ENCODE data around the gene HTRA1.

The HTRA1 gene

GRCh38 chr10:122505885-122506645 is 44.7 kb downstream of the HTRA1 start:
- DNase-seq (ENCODE audit: low read depth in 1 of 2, low spot score in 1 of 2) = no peak
- in situ Hi-C loops (cut with HindIII; ENCODE audit: low pct_unique_long_range_greater_than_20kb, low sequenced_read_pairs) = no loop called here
- TF ChIP-seq JUND (IDR thresholded peaks at IDR 0.05; ENCODE audit: low read depth) = no peak

DNA sequence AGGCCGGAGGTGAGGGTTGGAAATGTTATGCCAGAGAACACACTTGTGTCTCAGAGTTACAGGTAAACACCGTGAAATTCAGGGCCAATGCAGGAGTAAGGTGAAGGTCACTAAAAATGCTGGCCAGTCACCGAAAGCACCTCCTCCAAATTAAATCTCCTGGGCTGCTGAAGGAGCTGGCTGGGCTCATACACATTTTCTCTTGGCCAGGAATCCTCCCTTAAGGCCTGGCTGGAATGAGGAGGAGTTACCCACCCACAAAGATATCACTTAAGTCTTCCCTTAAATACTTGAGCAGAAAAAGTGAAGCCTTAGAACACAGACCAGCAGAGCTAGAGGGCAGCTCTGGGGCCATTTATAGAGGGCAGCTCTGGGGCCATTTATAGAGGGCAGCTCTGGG is 46.3 kb downstream of the HTRA1 start:
- in situ Hi-C loops (cut with HindIII; ENCODE audit: low pct_unique_long_range_greater_than_20kb, low sequenced_read_pairs) = no loop called here
- no peak for TF ChIP-seq JUND (IDR thresholded peaks at IDR 0.05; ENCODE audit: low read depth)
- no peak for DNase-seq (ENCODE audit: low read depth in 1 of 2, low spot score in 1 of 2)

- no peak for DNase-seq (ENCODE audit: low read depth in 1 of 2, low spot score in 1 of 2)
- no peak for TF ChIP-seq JUND (IDR thresholded peaks at IDR 0.05; ENCODE audit: low read depth)
- in situ Hi-C loops (cut with HindIII; ENCODE audit: low pct_unique_long_range_greater_than_20kb, low sequenced_read_pairs) = no loop called here
Measured at GRCh38 chr10:122508021-122508420, 46.7 kb downstream of the HTRA1 start.

- in situ Hi-C loops (cut with HindIII; ENCODE audit: low pct_unique_long_range_greater_than_20kb, low sequenced_read_pairs) = no loop called here
- no peak for DNase-seq (ENCODE audit: low read depth in 1 of 2, low spot score in 1 of 2)
- TF ChIP-seq JUND (IDR thresholded peaks at IDR 0.05; ENCODE audit: low read depth) = no peak
Measured at GRCh38 chr10:122509323-122509722, 48.0 kb downstream of the HTRA1 start.

- no peak for DNase-seq (ENCODE audit: low read depth in 1 of 2, low spot score in 1 of 2)
- in situ Hi-C loops (cut with HindIII; ENCODE audit: low pct_unique_long_range_greater_than_20kb, low sequenced_read_pairs) = no loop called here
- no peak for TF ChIP-seq JUND (IDR thresholded peaks at IDR 0.05; ENCODE audit: low read depth)
Measured at GRCh38 chr10:122510326-122510725, 49.0 kb downstream of the HTRA1 start.

- DNase-seq (ENCODE audit: low read depth in 1 of 2, low spot score in 1 of 2) = no peak
- in situ Hi-C loops (cut with HindIII; ENCODE audit: low pct_unique_long_range_greater_than_20kb, low sequenced_read_pairs) = no loop called here
- TF ChIP-seq JUND (IDR thresholded peaks at IDR 0.05; ENCODE audit: low read depth) = no peak
Measured at GRCh38 chr10:122510736-122511135, 49.4 kb downstream of the HTRA1 start.

GRCh38 chr10:122513053-122513452 is 51.7 kb downstream of the HTRA1 start:
- DNase-seq (ENCODE audit: low read depth in 1 of 2, low spot score in 1 of 2) = no peak
- TF ChIP-seq JUND (IDR thresholded peaks at IDR 0.05; ENCODE audit: low read depth) = no peak
- in situ Hi-C loops (cut with HindIII; ENCODE audit: low pct_unique_long_range_greater_than_20kb, low sequenced_read_pairs) = no loop called here

DNA sequence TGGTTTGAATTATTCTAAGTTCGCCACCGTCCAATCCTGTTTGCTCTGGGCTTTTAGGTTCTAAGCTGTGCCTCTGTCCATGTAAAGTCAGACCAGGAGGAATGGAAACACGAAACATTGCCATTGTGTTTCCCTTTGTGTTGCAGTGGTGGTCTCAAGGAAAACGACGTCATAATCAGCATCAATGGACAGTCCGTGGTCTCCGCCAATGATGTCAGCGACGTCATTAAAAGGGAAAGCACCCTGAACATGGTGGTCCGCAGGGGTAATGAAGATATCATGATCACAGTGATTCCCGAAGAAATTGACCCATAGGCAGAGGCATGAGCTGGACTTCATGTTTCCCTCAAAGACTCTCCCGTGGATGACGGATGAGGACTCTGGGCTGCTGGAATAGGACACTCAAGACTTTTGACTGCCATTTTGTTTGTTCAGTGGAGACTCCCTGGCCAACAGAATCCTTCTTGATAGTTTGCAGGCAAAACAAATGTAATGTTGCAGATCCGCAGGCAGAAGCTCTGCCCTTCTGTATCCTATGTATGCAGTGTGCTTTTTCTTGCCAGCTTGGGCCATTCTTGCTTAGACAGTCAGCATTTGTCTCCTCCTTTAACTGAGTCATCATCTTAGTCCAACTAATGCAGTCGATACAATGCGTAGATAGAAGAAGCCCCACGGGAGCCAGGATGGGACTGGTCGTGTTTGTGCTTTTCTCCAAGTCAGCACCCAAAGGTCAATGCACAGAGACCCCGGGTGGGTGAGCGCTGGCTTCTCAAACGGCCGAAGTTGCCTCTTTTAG is 52.9 kb downstream of the HTRA1 start:
- DNase-seq (ENCODE audit: low read depth in 1 of 2, low spot score in 1 of 2) = no peak
- in situ Hi-C loops (cut with HindIII; ENCODE audit: low pct_unique_long_range_greater_than_20kb, low sequenced_read_pairs) = no loop called here
- no peak for TF ChIP-seq JUND (IDR thresholded peaks at IDR 0.05; ENCODE audit: low read depth)

GRCh38 chr10:122515022-122515424 is 53.7 kb downstream of the HTRA1 start:
- no peak for DNase-seq (ENCODE audit: low read depth in 1 of 2, low spot score in 1 of 2)
- no peak for TF ChIP-seq JUND (IDR thresholded peaks at IDR 0.05; ENCODE audit: low read depth)
- in situ Hi-C loops (cut with HindIII; ENCODE audit: low pct_unique_long_range_greater_than_20kb, low sequenced_read_pairs) = no loop called here

DNA sequence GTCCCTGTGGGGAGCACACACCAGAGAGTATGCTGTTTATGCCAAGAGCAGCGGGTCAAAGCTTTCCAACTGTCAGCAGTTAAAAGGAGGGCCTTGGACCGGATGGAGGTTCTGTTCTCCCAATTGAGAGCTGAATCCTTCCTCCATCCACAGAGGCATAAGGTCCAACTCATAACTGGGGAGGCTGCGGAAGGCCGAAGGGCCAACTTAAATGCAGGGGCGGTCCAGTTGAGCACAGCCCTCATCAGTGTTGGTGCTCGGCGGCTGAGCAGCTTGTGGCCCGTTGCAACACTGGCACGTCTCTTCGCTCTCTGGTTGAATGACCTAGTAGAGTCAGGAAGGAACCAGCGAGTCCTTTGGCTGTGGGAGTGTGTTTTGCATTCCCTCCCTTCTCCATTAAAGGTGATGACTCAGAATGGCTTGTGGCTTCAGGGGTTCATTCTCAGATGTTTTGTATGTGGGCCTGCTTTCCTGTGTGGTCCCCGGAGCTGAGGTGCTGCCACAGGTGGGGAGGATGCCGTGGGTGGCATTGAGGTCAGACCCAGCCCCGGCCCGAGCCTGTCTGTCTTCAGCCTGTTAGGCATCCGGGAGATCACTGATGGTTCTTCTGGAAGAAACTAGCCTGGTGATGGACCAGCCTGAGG is 54.4 kb downstream of the HTRA1 start:
- TF ChIP-seq JUND (IDR thresholded peaks at IDR 0.05; ENCODE audit: low read depth) = no peak
- in situ Hi-C loops (cut with HindIII; ENCODE audit: low pct_unique_long_range_greater_than_20kb, low sequenced_read_pairs) = no loop called here
- no peak for DNase-seq (ENCODE audit: low read depth in 1 of 2, low spot score in 1 of 2)

DNA sequence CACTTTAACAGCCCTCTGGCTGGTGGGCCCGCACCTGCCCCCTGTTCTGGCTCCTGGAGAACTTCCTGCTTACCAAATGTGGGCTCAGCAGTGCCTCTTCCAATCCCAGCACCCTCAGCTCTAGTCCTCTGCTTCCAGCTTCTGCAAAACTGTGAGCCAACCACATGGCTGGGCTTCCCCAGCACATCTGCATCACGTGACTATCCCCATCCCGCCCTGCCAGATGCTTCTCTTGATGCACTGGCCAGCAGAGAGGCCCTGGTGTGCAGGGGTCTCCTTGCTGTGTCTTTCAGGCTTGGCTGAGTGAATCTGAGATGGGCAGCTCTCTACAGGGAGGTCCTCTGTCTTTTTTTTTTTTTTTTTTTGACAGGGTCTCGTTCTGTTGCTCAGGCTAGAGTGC is 55.4 kb downstream of the HTRA1 start:
- no peak for DNase-seq (ENCODE audit: low read depth in 1 of 2, low spot score in 1 of 2)
- TF ChIP-seq JUND (IDR thresholded peaks at IDR 0.05; ENCODE audit: low read depth) = no peak
- in situ Hi-C loops (cut with HindIII; ENCODE audit: low pct_unique_long_range_greater_than_20kb, low sequenced_read_pairs) = no loop called here

GRCh38 chr10:122519144-122519543 is 57.8 kb downstream of the HTRA1 start:
- no peak for DNase-seq (ENCODE audit: low read depth in 1 of 2, low spot score in 1 of 2)
- in situ Hi-C loops (cut with HindIII; ENCODE audit: low pct_unique_long_range_greater_than_20kb, low sequenced_read_pairs) = no loop called here
- no peak for TF ChIP-seq JUND (IDR thresholded peaks at IDR 0.05; ENCODE audit: low read depth)

- in situ Hi-C loops (cut with HindIII; ENCODE audit: low pct_unique_long_range_greater_than_20kb, low sequenced_read_pairs) = no loop called here
- TF ChIP-seq JUND (IDR thresholded peaks at IDR 0.05; ENCODE audit: low read depth) = no peak
- no peak for DNase-seq (ENCODE audit: low read depth in 1 of 2, low spot score in 1 of 2)
Measured at GRCh38 chr10:122519873-122520272, 58.5 kb downstream of the HTRA1 start.
